Body of pancreas (tissue), 4 donors: ENCODE data around the gene SMIM29. TPM values are rescaled to one million over a fixed set of nuclear protein-coding genes. Genes with fewer than 3 reads are reported as not detected.

Experiments used
- ATAC-seq: fragments of 150-250 bp; one replicate; pipeline ENCODE4 v1.9.1; 2016
- DNase-seq, 4 donors: peaks; one replicate each; pipeline ENCODE4 v3.0.0-alpha.2; 2019
- H3K27ac ChIP-seq, 4 donors: fragments of 200-600 bp; sonication (generic); 1 replicate in 3 of 4; 2 replicates in 1 of 4; pipeline versions ENCODE4 v1.5.1 to v1.6.1; 2016 to 2019; ENCODE audit warnings: mild to moderate bottlenecking in 1 of 4, mixed read lengths in 1 of 4, moderate library complexity in 1 of 4
- H3K27me3 ChIP-seq, 2 donors: fragments of 200-600 bp; sonication (generic); one replicate each; pipeline ENCODE4 v1.6.0; 2016; ENCODE audit warnings: mild to moderate bottlenecking in 1 of 2
- H3K36me3 ChIP-seq, 2 donors: fragments of 200-600 bp; sonication (generic); replicated peaks in 1 of 2; 2 replicates each; pipeline ENCODE4 v1.5.1; 2016; ENCODE audit warnings: low read depth in 2 of 2; ENCODE audit not compliant: insufficient read depth in 1 of 2
- H3K4me1 ChIP-seq: fragments of 200-600 bp; sonication (generic); one replicate; pipeline ENCODE4 v1.6.0; 2016
- H3K4me3 ChIP-seq, 2 donors: fragments of 200-600 bp; sonication (generic); 1 replicate in 1 of 2; 2 replicates in 1 of 2; pipeline ENCODE4 v1.5.1; 2016 to 2019
- H3K9me3 ChIP-seq, 3 donors: fragments of 200-600 bp; sonication (generic); 1 replicate in 2 of 3; 2 replicates in 1 of 3; pipeline ENCODE4 v1.5.1; 2016
- POLR2A ChIP-seq, 3 donors: fragments of 450-650 bp; IDR thresholded peaks; one replicate each; pipeline ENCODE4 v1.6.1; 2016; ENCODE audit warnings: antibody characterized with exemption in 3 of 3, mild to moderate bottlenecking in 2 of 3
- WGBS, 2 donors: methylation state at CpG; one replicate each; pipeline ENCODE4 v1.1.5; 2017; 5-methylcytosine and 5-hydroxymethylcytosine counted together
- intact Hi-C: fragments of 100-400 bp; cut with DNase I; formaldehyde crosslinking; loops from one replicate; pipeline ENCODE4 v1.15.1; 2023
- total RNA-seq, 2 donors: library from RNA; depleted of rRNA; stranded (reverse); fragments of >200 nt; gene quantifications; one replicate each; pipeline ENCODE4 v1.1.0, GENCODE V29; 2016
- TF ChIP-seq, protein P1 (sequence below), 7 experiments: fragments of 450-650 bp in 4 of 7; fragments of 200-600 bp in 3 of 7; sonication (generic) in 3 of 7; IDR thresholded peaks; one replicate each; pipeline ENCODE4 v1.5.1; 2016 to 2019; ENCODE audit warnings: antibody characterized with exemption in 7 of 7

Gene SMIM29
- total RNA-seq, 2 donors from 2014 or later, result 8.6 to 21.5 TPM

DNA sequence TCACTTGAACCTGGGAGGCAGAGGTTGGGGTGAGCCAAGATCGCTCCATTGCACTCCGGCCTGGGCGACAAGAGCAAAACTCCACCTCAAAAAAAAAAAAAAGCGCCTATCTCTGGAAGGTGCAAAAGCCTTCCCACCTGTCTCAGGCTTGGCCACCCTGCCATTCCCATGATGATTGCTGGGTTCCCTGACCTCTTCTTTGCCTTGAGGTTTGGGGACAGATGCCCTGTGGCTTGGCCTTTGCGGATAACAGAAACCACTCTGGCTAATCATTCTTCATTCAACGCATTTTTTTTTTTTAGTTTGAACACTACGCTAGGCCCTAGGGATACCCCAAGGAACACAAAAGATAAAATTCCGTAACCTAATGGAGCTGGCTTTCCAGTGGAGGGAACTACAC is 18.9 kb downstream of the SMIM29 start:
- no peak for DNase-seq
- no peak for ATAC-seq
- peak overlapping the region in 1 of 4 donors; percentile 23 for H3K27ac ChIP-seq

DNA sequence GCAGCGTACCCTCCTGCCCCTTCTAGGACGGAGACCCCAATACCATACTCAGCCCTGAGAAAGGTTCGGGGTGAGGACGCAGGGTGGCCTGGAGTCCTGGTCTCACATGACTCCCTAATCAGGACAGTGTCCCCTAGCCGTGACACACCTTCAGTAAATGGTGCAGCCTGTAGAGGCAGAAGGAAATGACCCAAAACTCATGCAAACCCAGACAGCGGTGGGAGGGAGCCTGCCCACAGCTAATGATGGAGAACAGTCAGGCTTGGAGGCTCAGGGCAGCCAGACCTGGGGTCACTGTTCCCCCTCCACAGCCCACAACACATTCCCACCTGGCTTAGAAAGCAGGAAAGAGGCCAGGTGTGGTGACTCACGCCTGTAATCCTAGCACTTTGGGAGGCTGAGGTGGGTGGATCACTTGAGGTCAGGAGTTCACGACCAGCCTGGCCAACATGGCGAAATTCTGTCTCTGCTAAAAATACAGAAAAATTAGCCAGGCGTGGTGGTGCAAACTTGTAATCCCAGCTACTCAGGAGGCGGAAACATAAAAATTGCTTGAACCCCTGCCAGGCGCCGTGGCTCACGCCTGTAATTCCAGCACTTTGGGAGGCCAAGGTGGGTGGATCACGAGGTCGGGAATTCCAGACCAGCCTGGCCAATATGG is 20.9 kb downstream of the SMIM29 start:
- intact Hi-C loops, result no loop called here
- TF ChIP-seq POLR2A (IDR thresholded peaks at IDR 0.05), result no peak
- TF ChIP-seq, protein P1, sequence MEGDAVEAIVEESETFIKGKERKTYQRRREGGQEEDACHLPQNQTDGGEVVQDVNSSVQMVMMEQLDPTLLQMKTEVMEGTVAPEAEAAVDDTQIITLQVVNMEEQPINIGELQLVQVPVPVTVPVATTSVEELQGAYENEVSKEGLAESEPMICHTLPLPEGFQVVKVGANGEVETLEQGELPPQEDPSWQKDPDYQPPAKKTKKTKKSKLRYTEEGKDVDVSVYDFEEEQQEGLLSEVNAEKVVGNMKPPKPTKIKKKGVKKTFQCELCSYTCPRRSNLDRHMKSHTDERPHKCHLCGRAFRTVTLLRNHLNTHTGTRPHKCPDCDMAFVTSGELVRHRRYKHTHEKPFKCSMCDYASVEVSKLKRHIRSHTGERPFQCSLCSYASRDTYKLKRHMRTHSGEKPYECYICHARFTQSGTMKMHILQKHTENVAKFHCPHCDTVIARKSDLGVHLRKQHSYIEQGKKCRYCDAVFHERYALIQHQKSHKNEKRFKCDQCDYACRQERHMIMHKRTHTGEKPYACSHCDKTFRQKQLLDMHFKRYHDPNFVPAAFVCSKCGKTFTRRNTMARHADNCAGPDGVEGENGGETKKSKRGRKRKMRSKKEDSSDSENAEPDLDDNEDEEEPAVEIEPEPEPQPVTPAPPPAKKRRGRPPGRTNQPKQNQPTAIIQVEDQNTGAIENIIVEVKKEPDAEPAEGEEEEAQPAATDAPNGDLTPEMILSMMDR (IDR thresholded peaks at IDR 0.05), result no peak
- Histone ChIP-seq H3K9me3 (no peaks in the 10 kb centered on the region), H3K27ac (no peak overlapping the region), H3K36me3 (no peaks in the 10 kb centered on the region), H3K4me3 (no peak overlapping the region), H3K4me1 (peaks cover 12% of the 10 kb centered on the region), H3K27me3 (no peaks in the 10 kb centered on the region)
- 82 to 88% methylated on average over 12 to 16 of the region's 16 CpGs for WGBS, 2 donors
- DNase-seq (no peak), ATAC-seq (no peak)

More for the DNA sequence above, 18.9 kb downstream of the SMIM29 start:
- H3K4me1 ChIP-seq, result no peaks in the 10 kb centered on the region
- no peak for TF ChIP-seq POLR2A (IDR thresholded peaks at IDR 0.05)
- TF ChIP-seq, protein P1 (IDR thresholded peaks at IDR 0.05), result no peak
- WGBS, 2 donors, result 65 to 76% methylated on average over 7 to 8 of the region's 8 CpGs
- no peak overlapping the region for H3K4me3 ChIP-seq
- no peaks in the 10 kb centered on the region for H3K36me3 ChIP-seq
- H3K9me3 ChIP-seq, result no peaks in the 10 kb centered on the region
- no peaks in the 10 kb centered on the region for H3K27me3 ChIP-seq
- intact Hi-C loops, result no loop called here

DNA sequence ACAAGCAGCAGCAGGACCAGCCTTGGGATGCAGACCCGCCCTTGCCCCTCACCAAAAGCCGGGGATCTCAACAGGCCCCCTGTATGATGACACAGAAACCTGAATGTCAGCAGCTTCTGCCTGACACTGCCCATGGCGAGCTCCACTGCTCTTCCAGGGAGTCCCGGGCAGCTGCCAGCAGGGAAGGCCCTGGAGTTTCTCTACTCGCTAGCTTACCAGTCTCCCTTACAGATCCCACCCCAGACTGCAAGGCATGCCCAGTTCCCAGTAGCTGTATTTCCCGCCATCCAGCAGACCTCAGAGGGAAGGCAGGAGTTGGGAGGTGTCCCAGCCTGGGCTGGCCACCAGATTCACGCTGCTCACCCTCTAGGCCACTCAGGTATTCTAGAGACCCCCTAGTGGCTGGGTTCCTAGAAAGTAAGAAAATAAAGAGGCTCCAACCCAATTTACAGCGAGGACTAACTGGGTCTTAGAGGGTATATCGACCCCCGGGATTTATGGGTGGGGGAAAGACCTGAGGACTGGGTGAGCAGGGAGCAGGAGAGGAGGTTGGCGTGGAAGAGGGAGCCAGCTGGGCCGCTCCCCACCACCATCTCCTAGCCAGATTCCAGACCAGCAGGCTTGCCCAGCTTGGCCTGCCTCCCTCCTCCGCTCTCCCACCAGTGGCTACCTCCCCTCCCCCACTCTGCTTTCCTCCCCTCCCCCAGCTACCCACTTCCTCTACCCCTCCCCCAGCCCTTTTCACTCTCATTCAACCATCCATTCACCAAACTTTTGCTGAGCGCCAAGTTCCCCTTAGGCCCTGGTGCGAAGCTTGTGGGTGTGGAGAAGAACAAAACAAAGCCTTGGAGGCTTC is 21.8 kb downstream of the SMIM29 start:
- H3K27me3 ChIP-seq, result no peaks in the 10 kb centered on the region
- no peak for DNase-seq
- no peak for ATAC-seq
- peaks cover 12% of the 10 kb centered on the region for H3K4me1 ChIP-seq
- intact Hi-C loops, result no loop called here
- H3K9me3 ChIP-seq, result no peaks in the 10 kb centered on the region
- no peaks in the 10 kb centered on the region for H3K36me3 ChIP-seq
- no peak overlapping the region for H3K27ac ChIP-seq
- TF ChIP-seq, protein P1 (IDR thresholded peaks at IDR 0.05), result no peak
- TF ChIP-seq POLR2A (IDR thresholded peaks at IDR 0.05), result no peak
- H3K4me3 ChIP-seq, result no peak overlapping the region
- 88 to 91% methylated on average over 12 to 15 of the region's 15 CpGs for WGBS, 2 donors

DNA sequence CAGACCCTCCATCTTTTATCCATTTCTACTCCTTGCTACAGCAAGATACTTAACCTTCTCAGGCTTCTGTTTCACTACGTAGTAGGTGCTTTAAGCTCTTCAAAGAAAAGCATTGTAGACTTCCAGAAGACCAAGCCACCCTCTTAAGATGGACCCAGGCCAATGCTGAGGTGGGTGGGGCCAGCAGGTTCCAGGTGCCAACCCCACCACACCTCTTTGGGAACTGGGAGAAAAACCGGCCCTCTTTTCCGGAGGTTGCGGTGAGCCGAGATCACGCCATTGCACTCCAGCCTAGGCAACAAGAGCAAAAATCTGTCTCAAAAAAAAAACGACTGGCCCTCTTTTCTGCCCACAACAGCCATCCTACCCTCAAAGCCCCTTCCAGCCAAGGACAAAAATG is 22.7 kb downstream of the SMIM29 start:
- intact Hi-C loops, result no loop called here
- TF ChIP-seq, protein P1 (IDR thresholded peaks at IDR 0.05), result no peak
- no peak for TF ChIP-seq POLR2A (IDR thresholded peaks at IDR 0.05)
- Histone ChIP-seq H3K27ac (no peak overlapping the region), H3K27me3 (no peaks in the 10 kb centered on the region), H3K9me3 (no peaks in the 10 kb centered on the region), H3K36me3 (no peaks in the 10 kb centered on the region), H3K4me1 (peaks cover 12% of the 10 kb centered on the region), H3K4me3 (no peak overlapping the region)
- WGBS, 2 donors, result 75 to 79% methylated on average over 7 of the region's 7 CpGs
- ATAC-seq, result no peak
- DNase-seq, result no peak
